ENCODE data around the gene EPB41L3. TPM values are rescaled to one million over a fixed set of nuclear protein-coding genes. Genes with fewer than 3 reads are reported as not detected.
A peak's percentile ranks its signal among the peaks of the same experiment; 100 is the strongest.

Gene EPB41L3
- total RNA-seq, 4 donors from 2014 or later, result 63.4 to 146 (median 81.5) TPM

- WGBS, 2 donors, result 68 to 70% methylated on average over 6 of the region's 6 CpGs
- no peaks in the 10 kb centered on the region for H3K9me3 ChIP-seq
- no peak overlapping the region for H3K27ac ChIP-seq
- DNase-seq (ENCODE audit: low spot score in 2 of 2), result no peak
- no peaks in the 10 kb centered on the region for H3K27me3 ChIP-seq
- TF ChIP-seq EP300 (IDR thresholded peaks at IDR 0.05), result no peak
- TF ChIP-seq CTCF (IDR thresholded peaks at IDR 0.05), result peak; percentile 17 to 49 (median 35)
- no peak for TF ChIP-seq POLR2A (IDR thresholded peaks at IDR 0.05)
- no peaks in the 10 kb centered on the region for H3K4me1 ChIP-seq
- H3K36me3 ChIP-seq, result peaks cover 0 to 19% (median 0%) of the 10 kb centered on the region in 3 donors
- H3K4me3 ChIP-seq, result no peak overlapping the region
These were observed 118.7 kb downstream of the EPB41L3 start for GRCh38 chr18:5424903-5425664.

GRCh38 chr18:5422626-5423025 lies 121.2 kb downstream of the EPB41L3 start:
- no peaks in the 10 kb centered on the region for H3K4me1 ChIP-seq
- DNase-seq (ENCODE audit: low spot score in 2 of 2), result no peak
- TF ChIP-seq EP300 (IDR thresholded peaks at IDR 0.05), result no peak
- TF ChIP-seq POLR2A (IDR thresholded peaks at IDR 0.05), result no peak
- no peak for TF ChIP-seq CTCF (IDR thresholded peaks at IDR 0.05)
- no peak overlapping the region for H3K27ac ChIP-seq
- H3K27me3 ChIP-seq, result no peaks in the 10 kb centered on the region
- no peaks in the 10 kb centered on the region for H3K9me3 ChIP-seq
- H3K36me3 ChIP-seq, result peaks cover 0 to 23% (median 0%) of the 10 kb centered on the region in 3 donors
- WGBS, 2 donors, result 96 to 98% methylated on average over 3 of the region's 3 CpGs
- no peak overlapping the region for H3K4me3 ChIP-seq

- Histone ChIP-seq H3K4me3 (no peak overlapping the region), H3K4me1 (no peaks in the 10 kb centered on the region), H3K27ac (no peak overlapping the region), H3K9me3 (no peaks in the 10 kb centered on the region), H3K27me3 (no peaks in the 10 kb centered on the region), H3K36me3 (peaks cover 0 to 23% (median 0%) of the 10 kb centered on the region in 3 donors)
- DNase-seq (ENCODE audit: low spot score in 2 of 2), result no peak
- 72 to 93% methylated on average over 5 of the region's 5 CpGs for WGBS, 2 donors
- TF ChIP-seq CTCF (IDR thresholded peaks at IDR 0.05) (no peak), POLR2A (IDR thresholded peaks at IDR 0.05) (no peak), EP300 (IDR thresholded peaks at IDR 0.05) (no peak)
These were observed 121.8 kb downstream of the EPB41L3 start for GRCh38 chr18:5421981-5422380.

GRCh38 chr18:5420906-5421305 lies 122.9 kb downstream of the EPB41L3 start:
- WGBS, 2 donors, result 60 to 63% methylated on average over 3 of the region's 3 CpGs
- Histone ChIP-seq H3K27me3 (no peaks in the 10 kb centered on the region), H3K9me3 (no peaks in the 10 kb centered on the region), H3K4me1 (no peaks in the 10 kb centered on the region), H3K27ac (no peak overlapping the region), H3K36me3 (peaks cover 0 to 25% (median 0%) of the 10 kb centered on the region in 3 donors), H3K4me3 (no peak overlapping the region)
- peak in 1 of 2 donors; percentile 28 for DNase-seq (ENCODE audit: low spot score in 2 of 2)
- TF ChIP-seq POLR2A (IDR thresholded peaks at IDR 0.05) (no peak), CTCF (IDR thresholded peaks at IDR 0.05) (no peak), EP300 (IDR thresholded peaks at IDR 0.05) (peak in 1 of 2 donors; percentile 82)

GRCh38 chr18:5419601-5420000 lies 124.2 kb downstream of the EPB41L3 start:
- Histone ChIP-seq H3K27ac (no peak overlapping the region), H3K36me3 (peaks cover 0 to 33% (median 0%) of the 10 kb centered on the region in 3 donors), H3K27me3 (no peaks in the 10 kb centered on the region), H3K4me1 (no peaks in the 10 kb centered on the region), H3K9me3 (no peaks in the 10 kb centered on the region), H3K4me3 (no peak overlapping the region)
- WGBS, 2 donors, result 68 to 73% methylated on average over 9 of the region's 9 CpGs
- no peak for TF ChIP-seq CTCF (IDR thresholded peaks at IDR 0.05)
- TF ChIP-seq POLR2A (IDR thresholded peaks at IDR 0.05), result no peak
- DNase-seq (ENCODE audit: low spot score in 2 of 2), result no peak
